GM13976 (cell line): ENCODE results near the gene PCSK6.

ENCODE experiments used
- DNase-seq: peaks from one replicate; pipeline ENCODE4 v3.0.0; 2012; ENCODE audit warnings: low spot score
- CTCF ChIP-seq: IDR thresholded peaks from 2 replicates; pipeline ENCODE4 v1.5.1; 2012; ENCODE audit warnings: borderline replicate concordance, mild to moderate bottlenecking; ENCODE audit not compliant: insufficient read depth; ENCODE audit errors: extremely low read depth, missing control alignments, control extremely low read depth
- in situ Hi-C: fragments of 300-500 bp; cut with MboI; formaldehyde crosslinking; loops from one replicate; pipeline ENCODE4 v1.12.0; 2022; ENCODE audit warnings: low sequenced_read_pairs, mixed read lengths, inconsistent platforms; ENCODE audit not compliant: unreplicated experiment

Gene PCSK6

GRCh38 chr15:101384276-101384675 is 105.2 kb downstream of the PCSK6 start:
- in situ Hi-C loops, result no loop called here
- no peak for DNase-seq
- TF ChIP-seq CTCF, result no peak

GRCh38 chr15:101382544-101382943 is 107.0 kb downstream of the PCSK6 start:
- in situ Hi-C loops, result no loop called here

GRCh38 chr15:101381671-101382212 is 107.8 kb downstream of the PCSK6 start:
- no peak for DNase-seq
- in situ Hi-C loops, result no loop called here

More at GRCh38 chr15:101382544-101382943, 107.0 kb downstream of the PCSK6 start:
- no peak for TF ChIP-seq CTCF
- no peak for DNase-seq

GRCh38 chr15:101380146-101380545 is 109.4 kb downstream of the PCSK6 start:
- TF ChIP-seq CTCF, result no peak
- DNase-seq, result no peak
- in situ Hi-C loops, result no loop called here

More at GRCh38 chr15:101381671-101382212, 107.8 kb downstream of the PCSK6 start:
- TF ChIP-seq CTCF, result no peak

- TF ChIP-seq CTCF, result no peak
- in situ Hi-C loops, result no loop called here
- DNase-seq, result no peak
These were observed 109.9 kb downstream of the PCSK6 start for GRCh38 chr15:101379647-101380046.

GRCh38 chr15:101378879-101379278 is 110.6 kb downstream of the PCSK6 start:
- in situ Hi-C loops, result no loop called here

More at GRCh38 chr15:101378879-101379278, 110.6 kb downstream of the PCSK6 start:
- no peak for DNase-seq
- no peak for TF ChIP-seq CTCF
